T-helper 17 cell (primary cell): Measurements from ENCODE around the gene PLEKHA7. TPM values are rescaled to one million over a fixed set of nuclear protein-coding genes. Genes with fewer than 3 reads are reported as not detected.

Source experiments
- ATAC-seq: fragments of 150-1000 bp; cut with Tn5 transposase; 2 replicates; pipeline ENCODE4 v1.10.0; 2021; ENCODE audit warnings: mild to moderate bottlenecking, moderate library complexity
- DNase-seq, 3 donors: peaks; one replicate each; pipeline versions ENCODE4 v3.0.0 to v3.0.0-alpha.2; 2020 to 2021
- H3K9me3 ChIP-seq: one replicate; pipeline ENCODE4 v1.7.0; 2013; ENCODE audit warnings: low read length, mild to moderate bottlenecking; ENCODE audit not compliant: control insufficient read depth, poor library complexity, severe bottlenecking
- H3K27ac Mint-ChIP-seq: one replicate; pipeline ENCODE4 v1.8.0; 2022; ENCODE audit warnings: mild to moderate bottlenecking, moderate library complexity, mixed read lengths
- H3K27me3 Mint-ChIP-seq: one replicate; pipeline ENCODE4 v1.8.0; 2022; ENCODE audit warnings: mixed read lengths
- H3K36me3 Mint-ChIP-seq: one replicate; pipeline ENCODE4 v1.8.0; 2022; ENCODE audit warnings: low read depth, mixed read lengths
- H3K4me1 Mint-ChIP-seq: one replicate; pipeline ENCODE4 v1.8.0; 2022; ENCODE audit warnings: mild to moderate bottlenecking, mixed read lengths
- H3K4me3 Mint-ChIP-seq: one replicate; pipeline ENCODE4 v1.8.0; 2022; ENCODE audit warnings: mild to moderate bottlenecking, moderate library complexity, mixed read lengths
- total RNA-seq, 4 donors: library from RNA in 2 of 4; stranded (reverse) in 2 of 4; gene quantifications; one replicate each; pipeline ENCODE4 v1.2.3 and lab custom pipeline; 2022 to 2026

The PLEKHA7 gene
- total RNA-seq, 2 donors from 2014 or later: 5.3 to 10.9 TPM

GRCh38 chr11:16780146-16780545, 234.1 kb downstream of the PLEKHA7 start:
- Mint-ChIP-seq H3K4me3 (no peak overlapping the region), H3K27me3 (no peaks in the 10 kb centered on the region), H3K27ac (no peak overlapping the region), H3K36me3 (peaks cover 2% of the 10 kb centered on the region), H3K4me1 (peaks cover 2% of the 10 kb centered on the region)
- no peaks in the 10 kb centered on the region for H3K9me3 ChIP-seq
- ATAC-seq (no peak), DNase-seq (no peak)

GRCh38 chr11:16779436-16779835, 234.8 kb downstream of the PLEKHA7 start:
- H3K9me3 ChIP-seq: no peaks in the 10 kb centered on the region
- Mint-ChIP-seq H3K4me1 (peaks cover 2% of the 10 kb centered on the region), H3K4me3 (no peak overlapping the region), H3K27ac (no peak overlapping the region), H3K36me3 (peaks cover 2% of the 10 kb centered on the region), H3K27me3 (no peaks in the 10 kb centered on the region)
- DNase-seq: no peak
- no peak for ATAC-seq

- H3K27ac Mint-ChIP-seq: no peak overlapping the region
- ATAC-seq (no peak), DNase-seq (no peak)
- peaks cover 2% of the 10 kb centered on the region for H3K4me1 Mint-ChIP-seq
- peaks cover 2% of the 10 kb centered on the region for H3K36me3 Mint-ChIP-seq
- no peak overlapping the region for H3K4me3 Mint-ChIP-seq
- no peaks in the 10 kb centered on the region for H3K9me3 ChIP-seq
- no peaks in the 10 kb centered on the region for H3K27me3 Mint-ChIP-seq
These were observed 235.3 kb downstream of the PLEKHA7 start for GRCh38 chr11:16778876-16779275.

DNA sequence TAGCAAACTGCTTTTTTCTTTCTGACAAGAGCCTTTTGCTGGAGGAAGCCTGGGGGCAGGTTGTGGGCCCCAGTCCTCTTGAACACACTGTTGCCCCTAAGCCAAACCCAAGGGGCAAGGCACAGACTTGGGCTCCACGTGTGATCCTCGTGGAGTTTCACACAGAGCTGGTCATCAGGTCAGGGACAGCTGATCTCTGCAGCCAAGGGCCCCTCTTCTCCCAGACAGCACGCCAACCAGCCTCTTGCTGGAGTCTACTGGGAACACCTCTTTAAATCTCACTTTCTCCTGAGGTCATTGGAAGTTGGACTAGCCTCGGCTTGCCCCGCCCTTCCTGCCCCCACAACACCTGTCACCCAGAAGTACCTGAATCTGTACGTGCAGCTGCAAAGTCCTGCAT, 235.9 kb downstream of the PLEKHA7 start:
- ATAC-seq (no peak), DNase-seq (no peak)
- no peak overlapping the region for H3K4me3 Mint-ChIP-seq
- peaks cover 2% of the 10 kb centered on the region for H3K4me1 Mint-ChIP-seq
- H3K27me3 Mint-ChIP-seq: no peaks in the 10 kb centered on the region
- peaks cover 2% of the 10 kb centered on the region for H3K36me3 Mint-ChIP-seq
- H3K27ac Mint-ChIP-seq: no peak overlapping the region
- no peaks in the 10 kb centered on the region for H3K9me3 ChIP-seq

GRCh38 chr11:16777613-16777975, 236.6 kb downstream of the PLEKHA7 start:
- ATAC-seq (no peak), DNase-seq (no peak)
- peaks cover 2% of the 10 kb centered on the region for H3K36me3 Mint-ChIP-seq
- no peak overlapping the region for H3K4me3 Mint-ChIP-seq
- peaks cover 2% of the 10 kb centered on the region for H3K4me1 Mint-ChIP-seq
- H3K9me3 ChIP-seq: no peaks in the 10 kb centered on the region
- no peaks in the 10 kb centered on the region for H3K27me3 Mint-ChIP-seq
- H3K27ac Mint-ChIP-seq: no peak overlapping the region

GRCh38 chr11:16776711-16777612, 237.3 kb downstream of the PLEKHA7 start:
- H3K4me3 Mint-ChIP-seq: no peak overlapping the region
- H3K9me3 ChIP-seq: no peaks in the 10 kb centered on the region
- DNase-seq (no peak), ATAC-seq (no peak)
- H3K27ac Mint-ChIP-seq: no peak overlapping the region
- H3K27me3 Mint-ChIP-seq: no peaks in the 10 kb centered on the region
- H3K36me3 Mint-ChIP-seq: peaks cover 2% of the 10 kb centered on the region
- H3K4me1 Mint-ChIP-seq: peaks cover 2% of the 10 kb centered on the region

- DNase-seq: no peak
- no peaks in the 10 kb centered on the region for H3K27me3 Mint-ChIP-seq
- no peaks in the 10 kb centered on the region for H3K9me3 ChIP-seq
- H3K4me3 Mint-ChIP-seq: no peak overlapping the region
- H3K27ac Mint-ChIP-seq: no peak overlapping the region
- no peak for ATAC-seq
- peaks cover 2% of the 10 kb centered on the region for H3K36me3 Mint-ChIP-seq
- H3K4me1 Mint-ChIP-seq: peaks cover 2% of the 10 kb centered on the region
These were observed 238.5 kb downstream of the PLEKHA7 start for GRCh38 chr11:16775614-16776283.

- H3K27me3 Mint-ChIP-seq: no peaks in the 10 kb centered on the region
These were observed 239.1 kb downstream of the PLEKHA7 start for GRCh38 chr11:16774936-16775613.

GRCh38 chr11:16773981-16774935, 240.0 kb downstream of the PLEKHA7 start:
- Mint-ChIP-seq H3K4me1 (no peaks in the 10 kb centered on the region), H3K27ac (no peak overlapping the region), H3K4me3 (no peak overlapping the region), H3K36me3 (peaks cover 2% of the 10 kb centered on the region), H3K27me3 (no peaks in the 10 kb centered on the region)
- DNase-seq: no peak
- H3K9me3 ChIP-seq: no peaks in the 10 kb centered on the region
- no peak for ATAC-seq

More at GRCh38 chr11:16774936-16775613, 239.1 kb downstream of the PLEKHA7 start:
- H3K36me3 Mint-ChIP-seq: peaks cover 2% of the 10 kb centered on the region
- H3K4me3 Mint-ChIP-seq: no peak overlapping the region
- ATAC-seq (no peak), DNase-seq (no peak)
- H3K9me3 ChIP-seq: no peaks in the 10 kb centered on the region
- H3K4me1 Mint-ChIP-seq: no peaks in the 10 kb centered on the region
- H3K27ac Mint-ChIP-seq: no peak overlapping the region

GRCh38 chr11:16772141-16772512, 242.1 kb downstream of the PLEKHA7 start:
- Mint-ChIP-seq H3K36me3 (no peaks in the 10 kb centered on the region), H3K4me1 (no peaks in the 10 kb centered on the region), H3K27ac (no peak overlapping the region), H3K27me3 (no peaks in the 10 kb centered on the region), H3K4me3 (no peak overlapping the region)
- H3K9me3 ChIP-seq: no peaks in the 10 kb centered on the region
- ATAC-seq (no peak), DNase-seq (no peak)

DNA sequence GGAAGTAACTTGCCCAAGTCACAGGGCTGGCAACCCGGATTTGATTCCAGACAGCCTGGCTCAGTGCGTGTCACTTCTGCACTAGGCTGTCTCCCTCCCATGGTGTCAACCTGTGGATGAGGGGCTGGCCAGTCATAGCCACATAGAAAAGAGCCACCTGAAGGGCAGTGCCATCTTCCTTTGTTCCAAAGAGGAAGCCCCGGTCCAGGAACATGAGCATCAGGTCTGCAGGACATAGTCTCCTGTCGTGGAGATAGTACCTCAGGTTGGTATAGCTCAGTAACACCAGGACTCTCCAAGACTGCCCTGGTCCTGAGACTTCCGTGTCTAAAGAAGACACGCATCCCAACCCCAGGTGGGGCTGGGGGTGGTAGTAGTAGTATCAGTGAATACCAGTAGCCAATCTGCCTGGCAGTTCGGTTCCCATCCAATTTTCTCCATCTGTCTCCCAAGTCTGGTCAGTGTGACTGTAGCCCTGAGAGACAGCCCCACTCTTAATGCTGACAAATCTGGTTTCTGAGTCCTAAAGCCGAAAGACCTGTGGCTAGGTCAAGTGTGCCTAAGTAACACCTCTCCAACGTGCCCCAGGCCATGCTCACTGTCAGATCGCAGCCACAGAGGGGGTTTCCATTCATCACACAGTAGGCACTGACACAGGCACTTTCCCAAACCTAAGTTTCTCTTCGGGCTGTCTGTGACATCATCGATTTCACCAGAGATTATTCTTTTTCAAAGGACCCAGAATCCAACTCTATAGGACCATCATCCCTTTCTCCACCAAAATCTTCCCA, 242.7 kb downstream of the PLEKHA7 start:
- ATAC-seq: no peak
- no peaks in the 10 kb centered on the region for H3K9me3 ChIP-seq
- Mint-ChIP-seq H3K4me1 (no peaks in the 10 kb centered on the region), H3K27ac (no peak overlapping the region), H3K4me3 (no peak overlapping the region), H3K27me3 (no peaks in the 10 kb centered on the region), H3K36me3 (no peaks in the 10 kb centered on the region)
- no peak for DNase-seq

GRCh38 chr11:16770016-16770415, 244.2 kb downstream of the PLEKHA7 start:
- H3K27ac Mint-ChIP-seq: no peak overlapping the region
- no peak overlapping the region for H3K4me3 Mint-ChIP-seq
- DNase-seq (no peak), ATAC-seq (no peak)
- H3K27me3 Mint-ChIP-seq: no peaks in the 10 kb centered on the region
- H3K36me3 Mint-ChIP-seq: no peaks in the 10 kb centered on the region
- no peaks in the 10 kb centered on the region for H3K9me3 ChIP-seq
- no peaks in the 10 kb centered on the region for H3K4me1 Mint-ChIP-seq
